Fibroblast of lung (primary cell): ENCODE measurements around the gene PNPO. TPM values are rescaled to one million over a fixed set of nuclear protein-coding genes. Genes with fewer than 3 reads are reported as not detected.

ENCODE experiments used
- DNase-seq, 2 donors: peaks; one replicate each; pipeline versions ENCODE4 v3.0.0 to v3.0.0-alpha.2; 2010; ENCODE audit warnings: low read depth in 2 of 2
- H2AFZ ChIP-seq: 2 replicates; pipeline ENCODE4 v1.5.1; 2012; ENCODE audit warnings: low read length, control low read depth, inconsistent platforms
- H3K27ac ChIP-seq: 2 replicates; pipeline ENCODE4 v1.5.1; 2011; ENCODE audit warnings: low read length, control low read depth; ENCODE audit not compliant: insufficient read depth
- H3K27me3 ChIP-seq: 2 replicates; pipeline ENCODE4 v1.5.1; 2011; ENCODE audit warnings: mild to moderate bottlenecking, low read length; ENCODE audit not compliant: control insufficient read depth, insufficient read depth
- H3K36me3 ChIP-seq: 2 replicates; pipeline ENCODE4 v1.5.1; 2011; ENCODE audit warnings: low read length; ENCODE audit not compliant: control insufficient read depth, insufficient read depth
- H3K4me1 ChIP-seq: 2 replicates; pipeline ENCODE4 v1.5.1; 2011; ENCODE audit warnings: low read length; ENCODE audit not compliant: control insufficient read depth, insufficient read depth; ENCODE audit errors: extremely low read depth
- H3K4me2 ChIP-seq: 2 replicates; pipeline ENCODE4 v1.5.1; 2011; ENCODE audit warnings: low read length, control low read depth; ENCODE audit not compliant: insufficient read depth; ENCODE audit errors: extremely low read depth
- H3K4me3 ChIP-seq, 4 experiments: fragments of 200-600 bp in 1 of 4; sonication (generic) in 1 of 4; replicated peaks in 1 of 4; 2 replicates each; pipeline ENCODE4 v1.5.1; 2011 to 2016; ENCODE audit warnings: low read length in 4 of 4, low read depth in 3 of 4, mild to moderate bottlenecking in 3 of 4, control low read depth in 2 of 4, inconsistent platforms in 1 of 4, mixed read lengths in 1 of 4; ENCODE audit not compliant: insufficient read depth in 1 of 4; ENCODE audit errors: control extremely low read depth in 1 of 4
- H3K79me2 ChIP-seq: 2 replicates; pipeline ENCODE4 v1.5.1; 2012; ENCODE audit warnings: mild to moderate bottlenecking, low read length, inconsistent platforms; ENCODE audit not compliant: control insufficient read depth, insufficient read depth
- H3K9ac ChIP-seq: 2 replicates; pipeline ENCODE4 v1.5.1; 2011; ENCODE audit warnings: mild to moderate bottlenecking, low read length, control low read depth; ENCODE audit not compliant: insufficient read depth
- H3K9me3 ChIP-seq: 2 replicates; pipeline ENCODE4 v1.5.1; 2012; ENCODE audit warnings: low read depth, low read length; ENCODE audit not compliant: control insufficient read depth, insufficient read depth
- H4K20me1 ChIP-seq: 2 replicates; pipeline ENCODE4 v1.5.1; 2011; ENCODE audit warnings: low read length; ENCODE audit not compliant: control insufficient read depth, insufficient read depth; ENCODE audit errors: extremely low read depth
- EZH2 ChIP-seq: IDR thresholded peaks from 2 replicates; pipeline ENCODE4 v1.5.1; 2012; ENCODE audit warnings: low read length, control low read depth, mild to moderate bottlenecking; ENCODE audit errors: missing control alignments
- polyA plus RNA-seq, 2 donors: library from polyadenylated mRNA; depleted of rRNA in 1 of 2; stranded (reverse) in 1 of 2; unstranded in 1 of 2; fragments of >200 nt; gene quantifications; 2 replicates each; pipeline ENCODE4 v1.2.1, GENCODE V29; 2011 to 2012; ENCODE audit warnings: missing spikeins in 1 of 2
- total RNA-seq: library from RNA; depleted of rRNA; stranded (reverse); fragments of >200 nt; gene quantifications from 2 replicates; pipeline ENCODE4 v1.2.1, GENCODE V29; 2014
- TF ChIP-seq, protein P1 (sequence below), 2 donors: IDR thresholded peaks in 1 of 2; conservative IDR thresholded peaks in 1 of 2; 1 replicate in 1 of 2; 2 replicates in 1 of 2; pipeline ENCODE4 v1.5.1; 2011 to 2012; ENCODE audit warnings: low read length in 2 of 2, control low read depth in 1 of 2, inconsistent platforms in 1 of 2, low read depth in 1 of 2, mild to moderate bottlenecking in 1 of 2

Gene PNPO
- total and polyA plus RNA-seq, 2 donors (not counting 1 experiment from before 2014, with no cell fraction given), result 25.7 to 26.6 TPM

DNA sequence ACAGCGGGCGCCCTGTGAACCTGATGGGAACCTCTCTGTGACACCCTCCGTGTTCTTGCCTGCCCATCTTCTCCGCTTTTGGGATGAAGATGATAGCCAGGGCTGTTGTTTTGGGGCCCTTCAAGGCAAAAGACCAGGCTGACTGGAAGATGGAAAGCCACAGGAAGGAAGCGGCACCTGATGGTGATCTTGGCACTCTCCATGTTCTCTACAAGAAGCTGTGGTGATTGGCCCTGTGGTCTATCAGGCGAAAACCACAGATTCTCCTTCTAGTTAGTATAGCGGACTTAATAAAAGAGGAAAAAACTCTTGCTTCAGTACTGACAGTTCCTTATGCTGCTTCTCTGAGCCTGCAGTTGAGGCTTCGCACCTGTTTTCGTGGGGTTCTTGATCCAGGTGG lies 40.1 kb downstream of the PNPO start:
- Histone ChIP-seq H3K9ac (no peak overlapping the region), H3K4me3 (no peak overlapping the region), H3K4me2 (no peak overlapping the region), H4K20me1 (no peaks in the 10 kb centered on the region), H3K36me3 (peaks cover 19% of the 10 kb centered on the region), H3K9me3 (no peaks in the 10 kb centered on the region), H2AFZ (no peak overlapping the region), H3K27ac (no peak overlapping the region), H3K4me1 (no peaks in the 10 kb centered on the region), H3K27me3 (no peaks in the 10 kb centered on the region), H3K79me2 (no peaks in the 10 kb centered on the region)
- TF ChIP-seq EZH2, result no peak
- TF ChIP-seq, protein P1, sequence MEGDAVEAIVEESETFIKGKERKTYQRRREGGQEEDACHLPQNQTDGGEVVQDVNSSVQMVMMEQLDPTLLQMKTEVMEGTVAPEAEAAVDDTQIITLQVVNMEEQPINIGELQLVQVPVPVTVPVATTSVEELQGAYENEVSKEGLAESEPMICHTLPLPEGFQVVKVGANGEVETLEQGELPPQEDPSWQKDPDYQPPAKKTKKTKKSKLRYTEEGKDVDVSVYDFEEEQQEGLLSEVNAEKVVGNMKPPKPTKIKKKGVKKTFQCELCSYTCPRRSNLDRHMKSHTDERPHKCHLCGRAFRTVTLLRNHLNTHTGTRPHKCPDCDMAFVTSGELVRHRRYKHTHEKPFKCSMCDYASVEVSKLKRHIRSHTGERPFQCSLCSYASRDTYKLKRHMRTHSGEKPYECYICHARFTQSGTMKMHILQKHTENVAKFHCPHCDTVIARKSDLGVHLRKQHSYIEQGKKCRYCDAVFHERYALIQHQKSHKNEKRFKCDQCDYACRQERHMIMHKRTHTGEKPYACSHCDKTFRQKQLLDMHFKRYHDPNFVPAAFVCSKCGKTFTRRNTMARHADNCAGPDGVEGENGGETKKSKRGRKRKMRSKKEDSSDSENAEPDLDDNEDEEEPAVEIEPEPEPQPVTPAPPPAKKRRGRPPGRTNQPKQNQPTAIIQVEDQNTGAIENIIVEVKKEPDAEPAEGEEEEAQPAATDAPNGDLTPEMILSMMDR (conservative IDR thresholded peaks at IDR 0.05 in 1 of 2, IDR thresholded peaks at IDR 0.05 in 1 of 2; ENCODE audit: low read depth in 1 of 2, low read length in 2 of 2), result no peak
- no peak for DNase-seq

DNA sequence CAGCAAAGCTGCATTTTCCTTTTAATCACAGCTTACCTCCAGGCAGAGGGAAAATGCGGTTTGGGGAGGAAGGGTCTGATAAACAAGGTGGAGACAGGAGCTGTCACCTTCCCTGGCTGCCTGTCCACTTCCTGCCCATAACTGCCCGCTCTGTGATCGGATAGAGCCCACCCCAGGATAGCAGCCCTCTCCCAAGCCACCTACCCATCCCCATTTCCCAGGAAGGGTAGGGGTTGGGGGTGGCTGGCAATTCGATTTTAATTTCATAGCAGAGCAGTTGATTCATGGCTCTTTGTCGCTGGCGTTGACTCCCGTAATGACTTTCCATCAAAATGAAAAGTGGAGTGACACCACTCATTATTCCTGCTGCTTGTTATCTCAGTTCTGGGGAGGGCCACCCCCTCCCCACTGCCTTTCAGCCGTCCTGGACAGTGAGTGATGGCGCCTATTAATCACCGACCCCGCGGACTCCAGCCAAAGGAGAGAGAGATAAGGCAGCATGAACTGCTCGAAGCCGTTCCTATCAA lies 40.8 kb downstream of the PNPO start:
- H3K4me3 ChIP-seq, result no peak overlapping the region
- H3K27me3 ChIP-seq, result no peaks in the 10 kb centered on the region
- no peak overlapping the region for H3K27ac ChIP-seq
- no peak overlapping the region for H2AFZ ChIP-seq
- H3K36me3 ChIP-seq, result peaks cover 16% of the 10 kb centered on the region
- no peaks in the 10 kb centered on the region for H3K79me2 ChIP-seq
- no peak overlapping the region for H3K9ac ChIP-seq
- no peak for TF ChIP-seq EZH2
- TF ChIP-seq, protein P1 (conservative IDR thresholded peaks at IDR 0.05 in 1 of 2, IDR thresholded peaks at IDR 0.05 in 1 of 2; ENCODE audit: low read depth in 1 of 2, low read length in 2 of 2), result no peak
- H3K4me1 ChIP-seq, result no peaks in the 10 kb centered on the region
- no peaks in the 10 kb centered on the region for H3K9me3 ChIP-seq
- no peak for DNase-seq
- no peaks in the 10 kb centered on the region for H4K20me1 ChIP-seq
- H3K4me2 ChIP-seq, result no peak overlapping the region

DNA sequence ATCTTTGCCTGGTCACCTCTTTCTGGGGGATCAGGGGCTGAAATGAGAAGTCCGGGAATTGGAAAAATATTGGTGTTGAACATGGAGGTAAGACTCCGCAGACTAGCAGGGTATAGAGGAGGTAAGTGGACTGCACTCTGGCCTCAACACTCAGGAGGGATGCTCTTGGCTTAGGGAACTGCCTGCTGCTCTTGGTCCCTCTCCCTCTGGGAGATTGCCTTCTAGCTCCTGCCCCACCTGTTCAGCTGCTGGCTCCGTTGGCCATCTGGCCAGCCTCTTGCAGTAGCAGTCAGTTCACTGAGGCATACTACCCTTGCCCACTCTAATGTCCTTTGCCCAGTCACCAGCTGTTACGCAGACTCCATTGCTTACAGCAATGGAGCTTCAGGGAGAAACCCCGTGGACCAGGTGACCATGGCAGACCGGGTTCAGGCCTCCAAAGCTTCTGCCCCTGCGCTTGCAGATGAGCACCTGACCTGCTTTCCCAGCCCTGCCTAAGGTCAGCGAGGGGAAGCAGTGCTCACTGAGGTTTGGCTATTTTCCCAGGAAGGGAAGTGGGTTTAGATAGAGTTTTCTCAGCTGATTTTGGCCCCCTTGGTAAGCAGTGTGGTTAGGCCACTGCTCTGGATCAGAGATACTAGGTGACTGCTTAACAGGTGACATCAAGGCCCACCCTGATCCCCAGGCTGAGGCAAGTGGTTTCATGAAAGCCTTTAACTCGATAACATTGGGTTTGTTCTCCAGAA lies 41.4 kb downstream of the PNPO start:
- no peak overlapping the region for H3K27ac ChIP-seq
- H3K36me3 ChIP-seq, result peaks cover 16% of the 10 kb centered on the region
- H3K9ac ChIP-seq, result no peak overlapping the region
- H3K4me3 ChIP-seq, result no peak overlapping the region
- TF ChIP-seq, protein P1 (conservative IDR thresholded peaks at IDR 0.05 in 1 of 2, IDR thresholded peaks at IDR 0.05 in 1 of 2; ENCODE audit: low read depth in 1 of 2, low read length in 2 of 2), result no peak
- TF ChIP-seq EZH2, result no peak
- H3K9me3 ChIP-seq, result no peaks in the 10 kb centered on the region
- no peaks in the 10 kb centered on the region for H3K27me3 ChIP-seq
- no peak overlapping the region for H2AFZ ChIP-seq
- no peaks in the 10 kb centered on the region for H3K4me1 ChIP-seq
- H3K79me2 ChIP-seq, result no peaks in the 10 kb centered on the region
- H3K4me2 ChIP-seq, result no peak overlapping the region
- no peak for DNase-seq
- no peaks in the 10 kb centered on the region for H4K20me1 ChIP-seq
